ENCODE measurements around the gene IER3IP1. TPM values are rescaled to one million over a fixed set of nuclear protein-coding genes. Genes with fewer than 3 reads are reported as not detected.

The IER3IP1 gene
- polyA plus RNA-seq, 1 donor from 2014 or later, result 27.1 TPM

- TF ChIP-seq MXI1 (conservative IDR thresholded peaks at IDR 0.05; ENCODE audit: poor library complexity, severe bottlenecking) (no peak), RAD21 (conservative IDR thresholded peaks at IDR 0.05) (no peak), EP300 (conservative IDR thresholded peaks at IDR 0.05; ENCODE audit: poor library complexity, severe bottlenecking) (no peak), SMC3 (conservative IDR thresholded peaks at IDR 0.05; ENCODE audit: poor library complexity) (no peak), EZH2 (IDR thresholded peaks at IDR 0.05; ENCODE audit: borderline replicate concordance, insufficient read depth, low read length, poor library complexity, severe bottlenecking) (no peak), TAF1 (IDR thresholded peaks at IDR 0.05; ENCODE audit: low read depth) (no peak), POLR2AphosphoS5 (IDR thresholded peaks at IDR 0.05) (no peak)
- TF ChIP-seq, protein P1, sequence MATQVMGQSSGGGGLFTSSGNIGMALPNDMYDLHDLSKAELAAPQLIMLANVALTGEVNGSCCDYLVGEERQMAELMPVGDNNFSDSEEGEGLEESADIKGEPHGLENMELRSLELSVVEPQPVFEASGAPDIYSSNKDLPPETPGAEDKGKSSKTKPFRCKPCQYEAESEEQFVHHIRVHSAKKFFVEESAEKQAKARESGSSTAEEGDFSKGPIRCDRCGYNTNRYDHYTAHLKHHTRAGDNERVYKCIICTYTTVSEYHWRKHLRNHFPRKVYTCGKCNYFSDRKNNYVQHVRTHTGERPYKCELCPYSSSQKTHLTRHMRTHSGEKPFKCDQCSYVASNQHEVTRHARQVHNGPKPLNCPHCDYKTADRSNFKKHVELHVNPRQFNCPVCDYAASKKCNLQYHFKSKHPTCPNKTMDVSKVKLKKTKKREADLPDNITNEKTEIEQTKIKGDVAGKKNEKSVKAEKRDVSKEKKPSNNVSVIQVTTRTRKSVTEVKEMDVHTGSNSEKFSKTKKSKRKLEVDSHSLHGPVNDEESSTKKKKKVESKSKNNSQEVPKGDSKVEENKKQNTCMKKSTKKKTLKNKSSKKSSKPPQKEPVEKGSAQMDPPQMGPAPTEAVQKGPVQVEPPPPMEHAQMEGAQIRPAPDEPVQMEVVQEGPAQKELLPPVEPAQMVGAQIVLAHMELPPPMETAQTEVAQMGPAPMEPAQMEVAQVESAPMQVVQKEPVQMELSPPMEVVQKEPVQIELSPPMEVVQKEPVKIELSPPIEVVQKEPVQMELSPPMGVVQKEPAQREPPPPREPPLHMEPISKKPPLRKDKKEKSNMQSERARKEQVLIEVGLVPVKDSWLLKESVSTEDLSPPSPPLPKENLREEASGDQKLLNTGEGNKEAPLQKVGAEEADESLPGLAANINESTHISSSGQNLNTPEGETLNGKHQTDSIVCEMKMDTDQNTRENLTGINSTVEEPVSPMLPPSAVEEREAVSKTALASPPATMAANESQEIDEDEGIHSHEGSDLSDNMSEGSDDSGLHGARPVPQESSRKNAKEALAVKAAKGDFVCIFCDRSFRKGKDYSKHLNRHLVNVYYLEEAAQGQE (IDR thresholded peaks at IDR 0.05; ENCODE audit: borderline replicate concordance), result no peak
- TF ChIP-seq, protein P2, sequence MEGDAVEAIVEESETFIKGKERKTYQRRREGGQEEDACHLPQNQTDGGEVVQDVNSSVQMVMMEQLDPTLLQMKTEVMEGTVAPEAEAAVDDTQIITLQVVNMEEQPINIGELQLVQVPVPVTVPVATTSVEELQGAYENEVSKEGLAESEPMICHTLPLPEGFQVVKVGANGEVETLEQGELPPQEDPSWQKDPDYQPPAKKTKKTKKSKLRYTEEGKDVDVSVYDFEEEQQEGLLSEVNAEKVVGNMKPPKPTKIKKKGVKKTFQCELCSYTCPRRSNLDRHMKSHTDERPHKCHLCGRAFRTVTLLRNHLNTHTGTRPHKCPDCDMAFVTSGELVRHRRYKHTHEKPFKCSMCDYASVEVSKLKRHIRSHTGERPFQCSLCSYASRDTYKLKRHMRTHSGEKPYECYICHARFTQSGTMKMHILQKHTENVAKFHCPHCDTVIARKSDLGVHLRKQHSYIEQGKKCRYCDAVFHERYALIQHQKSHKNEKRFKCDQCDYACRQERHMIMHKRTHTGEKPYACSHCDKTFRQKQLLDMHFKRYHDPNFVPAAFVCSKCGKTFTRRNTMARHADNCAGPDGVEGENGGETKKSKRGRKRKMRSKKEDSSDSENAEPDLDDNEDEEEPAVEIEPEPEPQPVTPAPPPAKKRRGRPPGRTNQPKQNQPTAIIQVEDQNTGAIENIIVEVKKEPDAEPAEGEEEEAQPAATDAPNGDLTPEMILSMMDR (IDR thresholded peaks at IDR 0.05; ENCODE audit: poor library complexity, severe bottlenecking), result no peak
- no peaks in the 10 kb centered on the region for H3F3A ChIP-seq (ENCODE audit: insufficient read depth, low read length, poor library complexity, severe bottlenecking)
- no peak overlapping the region for H3K27ac ChIP-seq (ENCODE audit: low read length)
- H3K4me2 ChIP-seq (ENCODE audit: low read length), result no peak overlapping the region
- no peak overlapping the region for H2AFZ ChIP-seq (ENCODE audit: low read depth, low read length)
- H3K4me3 ChIP-seq (ENCODE audit: low read length), result no peak overlapping the region
- no peaks in the 10 kb centered on the region for H3K27me3 ChIP-seq (ENCODE audit: insufficient read depth, low read depth, low read length)
- H4K20me1 ChIP-seq (ENCODE audit: insufficient read depth), result no peaks in the 10 kb centered on the region
- peaks cover 16% of the 10 kb centered on the region for H3K79me2 ChIP-seq (replicated peaks; ENCODE audit: insufficient read depth, low read length)
- H3K36me3 ChIP-seq (ENCODE audit: insufficient read depth, low read length), result no peaks in the 10 kb centered on the region
- no peak overlapping the region for H3K9ac ChIP-seq (ENCODE audit: low read length)
- H3K9me2 ChIP-seq (ENCODE audit: insufficient read depth, low read length), result no peaks in the 10 kb centered on the region
- H3K9me3 ChIP-seq (ENCODE audit: low read length), result no peaks in the 10 kb centered on the region
Measured at GRCh38 chr18:47179520-47179919, 3.4 kb upstream of the IER3IP1 start.

- no peaks in the 10 kb centered on the region for H3K9me3 ChIP-seq (ENCODE audit: low read length)
- peak overlapping the region; percentile 85 for H3K9ac ChIP-seq (ENCODE audit: low read length)
- peak overlapping the region; percentile 58 for H3K4me2 ChIP-seq (ENCODE audit: low read length)
- peak overlapping the region; percentile 65 for H3K27ac ChIP-seq (ENCODE audit: low read length)
- peak overlapping the region; percentile 99 for H3K4me3 ChIP-seq (ENCODE audit: low read length)
- peaks cover 24% of the 10 kb centered on the region for H3K79me2 ChIP-seq (replicated peaks; ENCODE audit: insufficient read depth, low read length)
- no peaks in the 10 kb centered on the region for H4K20me1 ChIP-seq (ENCODE audit: insufficient read depth)
- no peaks in the 10 kb centered on the region for H3K9me2 ChIP-seq (ENCODE audit: insufficient read depth, low read length)
- TF ChIP-seq RAD21 (conservative IDR thresholded peaks at IDR 0.05) (no peak), EP300 (conservative IDR thresholded peaks at IDR 0.05; ENCODE audit: poor library complexity, severe bottlenecking) (no peak), POLR2AphosphoS5 (IDR thresholded peaks at IDR 0.05) (no peak), SMC3 (conservative IDR thresholded peaks at IDR 0.05; ENCODE audit: poor library complexity) (no peak), MXI1 (conservative IDR thresholded peaks at IDR 0.05; ENCODE audit: poor library complexity, severe bottlenecking) (no peak), EZH2 (IDR thresholded peaks at IDR 0.05; ENCODE audit: borderline replicate concordance, insufficient read depth, low read length, poor library complexity, severe bottlenecking) (no peak), TAF1 (IDR thresholded peaks at IDR 0.05; ENCODE audit: low read depth) (no peak)
- TF ChIP-seq, protein P2 (IDR thresholded peaks at IDR 0.05; ENCODE audit: poor library complexity, severe bottlenecking), result no peak
- TF ChIP-seq, protein P1 (IDR thresholded peaks at IDR 0.05; ENCODE audit: borderline replicate concordance), result no peak
- H3K36me3 ChIP-seq (ENCODE audit: insufficient read depth, low read length), result no peaks in the 10 kb centered on the region
- H3K27me3 ChIP-seq (ENCODE audit: insufficient read depth, low read depth, low read length), result no peaks in the 10 kb centered on the region
- H2AFZ ChIP-seq (ENCODE audit: low read depth, low read length), result no peak overlapping the region
- no peaks in the 10 kb centered on the region for H3F3A ChIP-seq (ENCODE audit: insufficient read depth, low read length, poor library complexity, severe bottlenecking)
Measured at GRCh38 chr18:47175283-47175897, 774 bp downstream of the IER3IP1 start.
